ENCODE results near the gene CCDC50. TPM values are rescaled to one million over a fixed set of nuclear protein-coding genes. Genes with fewer than 3 reads are reported as not detected.

CCDC50 gene
- total RNA-seq, 2 experiments from 2014 or later: 31.4 to 43.9 TPM

GRCh38 chr3:191300422-191300821 is 28.8 kb upstream of the CCDC50 start:
- ChIA-PET POLR2A (interaction anchor here (0.6 to 1.7 kb wide), 10 partner anchors 10 to 1394 kb away, joined by 3 to 8 read pairs (median 4); partner anchors contain the start of gene CCDC50), CTCF (ENCODE audit: unreplicated experiment) (no interaction called here)
- H3K4me2 ChIP-seq (ENCODE audit: low read length): peak overlapping the region; percentile 50
- H4K20me1 ChIP-seq (ENCODE audit: insufficient read depth, low read length): no peaks in the 10 kb centered on the region
- TF ChIP-seq, protein P1, sequence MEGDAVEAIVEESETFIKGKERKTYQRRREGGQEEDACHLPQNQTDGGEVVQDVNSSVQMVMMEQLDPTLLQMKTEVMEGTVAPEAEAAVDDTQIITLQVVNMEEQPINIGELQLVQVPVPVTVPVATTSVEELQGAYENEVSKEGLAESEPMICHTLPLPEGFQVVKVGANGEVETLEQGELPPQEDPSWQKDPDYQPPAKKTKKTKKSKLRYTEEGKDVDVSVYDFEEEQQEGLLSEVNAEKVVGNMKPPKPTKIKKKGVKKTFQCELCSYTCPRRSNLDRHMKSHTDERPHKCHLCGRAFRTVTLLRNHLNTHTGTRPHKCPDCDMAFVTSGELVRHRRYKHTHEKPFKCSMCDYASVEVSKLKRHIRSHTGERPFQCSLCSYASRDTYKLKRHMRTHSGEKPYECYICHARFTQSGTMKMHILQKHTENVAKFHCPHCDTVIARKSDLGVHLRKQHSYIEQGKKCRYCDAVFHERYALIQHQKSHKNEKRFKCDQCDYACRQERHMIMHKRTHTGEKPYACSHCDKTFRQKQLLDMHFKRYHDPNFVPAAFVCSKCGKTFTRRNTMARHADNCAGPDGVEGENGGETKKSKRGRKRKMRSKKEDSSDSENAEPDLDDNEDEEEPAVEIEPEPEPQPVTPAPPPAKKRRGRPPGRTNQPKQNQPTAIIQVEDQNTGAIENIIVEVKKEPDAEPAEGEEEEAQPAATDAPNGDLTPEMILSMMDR (conservative IDR thresholded peaks at IDR 0.05; ENCODE audit: low read length): no peak
- TF ChIP-seq EZH2phosphoT487 (IDR thresholded peaks at IDR 0.05; ENCODE audit: borderline replicate concordance, low read depth, low read length): no peak
- intact Hi-C loops (cut with micrococcal nuclease; ENCODE audit: unreplicated experiment): no loop called here
- no TSS peak for BruUV-seq (replicated peaks)
- H3K9me3 ChIP-seq (ENCODE audit: low read length): peaks cover 6% of the 10 kb centered on the region; the same call in 1 of the 2 replicates
- H3K27ac ChIP-seq (ENCODE audit: low read depth, low read length, poor library complexity, severe bottlenecking): peak overlapping the region; percentile 69
- H3K9me2 ChIP-seq (ENCODE audit: insufficient read depth, low read length): no peaks in the 10 kb centered on the region
- peaks cover 7% of the 10 kb centered on the region; the same call in 1 of the 2 replicates for H3K36me3 ChIP-seq (ENCODE audit: insufficient read depth, low read length)
- H3K79me2 ChIP-seq (ENCODE audit: insufficient read depth, low read depth, low read length): no peaks in the 10 kb centered on the region
- H3K4me3 ChIP-seq (ENCODE audit: low read depth, low read length, poor library complexity, severe bottlenecking): peak overlapping the region; percentile 24
- peak; percentile 46 for DNase-seq (ENCODE audit: low spot score)
- peak overlapping the region; percentile 83 for H2AFZ ChIP-seq (ENCODE audit: low read length)
- peaks cover 69% of the 10 kb centered on the region for H3K4me1 ChIP-seq (ENCODE audit: insufficient read depth, low read length, poor library complexity, severe bottlenecking)

DNA sequence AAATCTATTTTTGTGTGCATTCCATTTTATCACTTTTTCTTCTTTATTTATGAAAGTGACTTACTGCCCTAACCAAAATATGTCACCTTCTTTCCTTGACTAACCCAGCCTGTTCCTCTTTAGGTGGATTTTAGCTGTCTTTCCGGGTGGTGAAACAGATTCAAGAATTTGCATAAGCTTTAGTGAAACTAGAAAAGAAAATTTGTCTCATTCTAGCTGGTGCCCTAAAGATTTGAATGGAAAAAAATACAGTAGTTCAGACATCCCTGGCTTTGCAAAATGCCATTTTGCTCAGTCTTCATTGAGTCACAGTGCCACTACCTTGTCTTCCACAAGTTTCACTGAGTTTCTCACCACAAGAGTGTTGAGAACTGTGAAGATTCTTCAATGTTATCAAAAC is 28.2 kb upstream of the CCDC50 start:
- BruUV-seq (replicated peaks): no TSS peak
- ChIA-PET POLR2A (interaction anchor here (0.6 to 1.4 kb wide), 5 partner anchors 38 to 843 kb away, joined by 3 to 4 read pairs (median 3); no protein-coding TSS in a partner anchor), CTCF (ENCODE audit: unreplicated experiment) (no interaction called here)
- peak; percentile 73 for DNase-seq (ENCODE audit: low spot score)
- Histone ChIP-seq H3K27ac (ENCODE audit: low read depth, low read length, poor library complexity, severe bottlenecking) (peak overlapping the region; percentile 69), H4K20me1 (ENCODE audit: insufficient read depth, low read length) (no peaks in the 10 kb centered on the region), H3K4me3 (ENCODE audit: low read depth, low read length, poor library complexity, severe bottlenecking) (peak overlapping the region; percentile 24), H3K9me3 (ENCODE audit: low read length) (peaks cover 6% of the 10 kb centered on the region; the same call in 1 of the 2 replicates), H3K9me2 (ENCODE audit: insufficient read depth, low read length) (no peaks in the 10 kb centered on the region), H3K79me2 (ENCODE audit: insufficient read depth, low read depth, low read length) (no peaks in the 10 kb centered on the region), H3K4me1 (ENCODE audit: insufficient read depth, low read length, poor library complexity, severe bottlenecking) (peaks cover 64% of the 10 kb centered on the region), H3K36me3 (ENCODE audit: insufficient read depth, low read length) (peaks cover 7% of the 10 kb centered on the region; the same call in 1 of the 2 replicates), H2AFZ (ENCODE audit: low read length) (peak overlapping the region; percentile 83), H3K4me2 (ENCODE audit: low read length) (peak overlapping the region; percentile 50)
- no peak for TF ChIP-seq EZH2phosphoT487 (IDR thresholded peaks at IDR 0.05; ENCODE audit: borderline replicate concordance, low read depth, low read length)
- TF ChIP-seq, protein P1 (conservative IDR thresholded peaks at IDR 0.05; ENCODE audit: low read length): no peak
- intact Hi-C loops (cut with micrococcal nuclease; ENCODE audit: unreplicated experiment): no loop called here

DNA sequence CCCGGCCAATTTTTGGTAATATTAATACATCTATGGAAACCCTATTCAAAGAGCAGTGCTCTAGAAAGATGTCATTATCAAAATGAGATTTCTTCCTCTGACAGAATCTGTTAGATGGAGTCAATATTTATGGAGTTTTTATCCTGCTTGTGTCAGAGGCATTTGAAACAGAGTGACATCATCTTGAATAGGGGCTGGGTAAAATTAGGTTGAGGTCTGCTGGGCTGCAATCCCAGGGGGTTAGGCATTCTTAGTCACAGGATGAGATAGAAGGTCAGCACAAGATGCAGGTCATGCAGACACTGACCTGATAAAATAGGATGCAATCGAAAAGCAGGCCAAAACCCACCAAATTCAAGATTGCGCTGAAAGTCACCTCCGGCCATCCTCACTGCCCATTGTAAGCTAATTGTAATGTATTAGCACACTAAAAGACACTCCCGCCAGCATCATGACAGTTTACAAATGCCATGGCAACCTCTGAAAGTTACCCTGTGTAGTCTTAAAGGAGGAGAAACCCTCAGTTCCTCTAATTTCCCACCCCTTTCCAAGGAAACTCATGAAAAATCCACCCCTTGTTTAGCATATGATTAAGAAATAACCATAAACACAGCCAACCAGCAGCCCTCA is 27.3 kb upstream of the CCDC50 start:
- peaks cover 56% of the 10 kb centered on the region for H3K4me1 ChIP-seq (ENCODE audit: insufficient read depth, low read length, poor library complexity, severe bottlenecking)
- H3K4me2 ChIP-seq (ENCODE audit: low read length): no peak overlapping the region
- no peaks in the 10 kb centered on the region for H4K20me1 ChIP-seq (ENCODE audit: insufficient read depth, low read length)
- BruUV-seq (replicated peaks): no TSS peak
- H3K79me2 ChIP-seq (ENCODE audit: insufficient read depth, low read depth, low read length): no peaks in the 10 kb centered on the region
- intact Hi-C loops (cut with micrococcal nuclease; ENCODE audit: unreplicated experiment): no loop called here
- H3K9me3 ChIP-seq (ENCODE audit: low read length): peaks cover 6% of the 10 kb centered on the region; the same call in 1 of the 2 replicates
- ChIA-PET CTCF (ENCODE audit: unreplicated experiment) (no interaction called here), POLR2A (interaction anchor here (0.7 to 1.5 kb wide), 3 partner anchors 15 to 127 kb away, joined by 3 to 5 read pairs (median 4); no protein-coding TSS in a partner anchor)
- H3K9me2 ChIP-seq (ENCODE audit: insufficient read depth, low read length): no peaks in the 10 kb centered on the region
- no peak for DNase-seq (ENCODE audit: low spot score)
- TF ChIP-seq, protein P1 (conservative IDR thresholded peaks at IDR 0.05; ENCODE audit: low read length): no peak
- TF ChIP-seq EZH2phosphoT487 (IDR thresholded peaks at IDR 0.05; ENCODE audit: borderline replicate concordance, low read depth, low read length): no peak
- H3K27ac ChIP-seq (ENCODE audit: low read depth, low read length, poor library complexity, severe bottlenecking): no peak overlapping the region
- peaks cover 7% of the 10 kb centered on the region; the same call in 1 of the 2 replicates for H3K36me3 ChIP-seq (ENCODE audit: insufficient read depth, low read length)
- no peak overlapping the region for H3K4me3 ChIP-seq (ENCODE audit: low read depth, low read length, poor library complexity, severe bottlenecking)
- H2AFZ ChIP-seq (ENCODE audit: low read length): peak overlapping the region; percentile 85
